HepG2 (cell line): ENCODE measurements around the gene NRG3. TPM values are rescaled to one million over a fixed set of nuclear protein-coding genes. Genes with fewer than 3 reads are reported as not detected.
A peak's percentile ranks its signal among the peaks of the same experiment; 100 is the strongest.

ENCODE experiments used
- ATAC-seq: fragments of 200-7000 bp; cut with Tn5 transposase; 3 replicates; pipeline ENCODE4 v1.9.1; 2020; ENCODE audit warnings: mild to moderate bottlenecking, moderate library complexity
- BruUV-seq: library from RNA; stranded (reverse); fragments of 400-500 nt; replicated peaks from 2 replicates; lab custom pipeline; 2021; lab: Mats Ljungman, UMichigan
- CTCF ChIA-PET: fragments of 300-600 bp; formaldehyde crosslinking; extraction: SDS; loops from one replicate; lab custom pipeline; 2021; ENCODE audit warnings: low total read pairs, inconsistent platforms, low intra/inter-chr PET ratio; lab: Yijun Ruan, JAX
- POLR2A ChIA-PET: fragments of 350-600 bp; sonication (Branson Sonifier 250); formaldehyde crosslinking; loops from one replicate; lab custom pipeline; 2020; ENCODE audit warnings: antibody characterized with exemption, inconsistent platforms; lab: Yijun Ruan, JAX
- DNase-seq: peaks from one replicate; pipeline ENCODE4 v3.0.0-alpha.2; 2015; ENCODE audit warnings: low spot score
- FAIRE-seq: peaks from 3 replicates; lab custom pipeline; 2011; peaks lifted over from hg19 to GRCh38; lab: Jason Lieb, UNC
- H2AFZ ChIP-seq: one replicate; pipeline ENCODE4 v1.6.1; 2011; ENCODE audit warnings: low read length, inconsistent platforms
- H3K27ac ChIP-seq: fragments of 300-600 bp; 3 replicates; pipeline ENCODE4 v1.8.0; 2011; ENCODE audit warnings: mixed run types, mild to moderate bottlenecking, mixed read lengths, low read length, inconsistent platforms; ENCODE audit not compliant: insufficient read depth; ENCODE audit errors: extremely low read length
- H3K27me3 ChIP-seq, 2 experiments: fragments of 200-600 bp in 1 of 2; 2 replicates in 1 of 2; 3 replicates in 1 of 2; pipeline versions ENCODE4 v1.6.0 to v1.8.0; 2011; ENCODE audit warnings: low read length in 2 of 2, mild to moderate bottlenecking in 2 of 2, moderate library complexity in 2 of 2, inconsistent platforms in 1 of 2; ENCODE audit not compliant: insufficient read depth in 2 of 2, control insufficient read depth in 1 of 2
- H3K36me3 ChIP-seq, 2 experiments: fragments of 200-600 bp in 1 of 2; replicated peaks in 1 of 2; 2 replicates in 1 of 2; 3 replicates in 1 of 2; pipeline versions ENCODE4 v1.5.1 to v1.8.0; 2011; ENCODE audit warnings: low read length in 2 of 2, inconsistent platforms in 1 of 2; ENCODE audit not compliant: insufficient read depth in 2 of 2, control insufficient read depth in 1 of 2
- H3K4me1 ChIP-seq: 2 replicates; pipeline ENCODE4 v1.5.1; 2012; ENCODE audit warnings: low read length, inconsistent platforms; ENCODE audit not compliant: insufficient read depth
- H3K4me2 ChIP-seq: 2 replicates; pipeline ENCODE4 v1.6.0; 2011; ENCODE audit warnings: low read depth, low read length, inconsistent platforms
- H3K4me3 ChIP-seq, 3 experiments: fragments of 200-600 bp in 1 of 3; sonication (generic), shearing (Covaris generic) in 1 of 3; replicated peaks in 1 of 3; 2 replicates each; pipeline ENCODE4 v1.5.1; 2011 to 2016; ENCODE audit warnings: low read length in 3 of 3, inconsistent platforms in 2 of 3, low read depth in 2 of 3, mild to moderate bottlenecking in 2 of 3, control low read depth in 1 of 3, mixed read lengths in 1 of 3; ENCODE audit not compliant: insufficient read depth in 1 of 3
- H3K79me2 ChIP-seq: one replicate; pipeline ENCODE4 v1.6.1; 2011; ENCODE audit warnings: low read length, inconsistent platforms; ENCODE audit not compliant: insufficient read depth
- H3K9ac ChIP-seq: 2 replicates; pipeline ENCODE4 v1.6.0; 2011; ENCODE audit warnings: mild to moderate bottlenecking, low read depth, low read length, inconsistent platforms; ENCODE audit not compliant: insufficient read depth
- H3K9me3 ChIP-seq: 2 replicates; pipeline ENCODE4 v1.5.1; 2012; ENCODE audit warnings: mild to moderate bottlenecking, low read length
- H4K20me1 ChIP-seq: 2 replicates; pipeline ENCODE4 v1.6.0; 2011; ENCODE audit warnings: inconsistent platforms, mild to moderate bottlenecking, low read length, moderate library complexity; ENCODE audit not compliant: insufficient read depth
- BORCS8-MEF2B ChIP-seq: sonication (generic); formaldehyde crosslinking; IDR thresholded peaks from 2 replicates; pipeline ENCODE4 v1.8.0; 2022; ENCODE audit warnings: mild to moderate bottlenecking, missing genetic modification reagents
- HNF1A ChIP-seq, 2 experiments: sonication (generic) in 1 of 2; formaldehyde crosslinking in 1 of 2; IDR thresholded peaks; 2 replicates each; pipeline versions ENCODE4 v1.4.0 to v1.6.1; 2016 to 2020; ENCODE audit warnings: borderline replicate concordance in 1 of 2, low read depth in 1 of 2, mild to moderate bottlenecking in 1 of 2, missing genetic modification reagents in 1 of 2
- MAFF ChIP-seq: IDR thresholded peaks from 2 replicates; pipeline ENCODE4 v1.6.1; 2011; ENCODE audit warnings: low read depth, low read length, improper control_type of control experiment
- MAFK ChIP-seq, 2 experiments: IDR thresholded peaks in 1 of 2; conservative IDR thresholded peaks in 1 of 2; 2 replicates each; pipeline ENCODE4 v1.6.1; 2011; ENCODE audit warnings: improper control_type of control experiment in 2 of 2, low read length in 2 of 2
- MEF2D ChIP-seq: sonication (generic); formaldehyde crosslinking; IDR thresholded peaks from 2 replicates; pipeline ENCODE4 v1.5.1; 2020; ENCODE audit warnings: mild to moderate bottlenecking, missing genetic modification reagents
- MYNN ChIP-seq: sonication (generic); formaldehyde crosslinking; IDR thresholded peaks from 2 replicates; pipeline ENCODE4 v1.4.0; 2020; ENCODE audit warnings: mild to moderate bottlenecking, low read depth, missing genetic modification reagents
- NR2F1 ChIP-seq, 2 experiments: fragments of 450-650 bp in 1 of 2; formaldehyde crosslinking in 1 of 2; IDR thresholded peaks; 2 replicates each; pipeline versions ENCODE4 v1.5.0 to v1.6.1; 2016 to 2020; ENCODE audit warnings: mild to moderate bottlenecking in 1 of 2, missing compliant biosample characterization in 1 of 2, missing genetic modification reagents in 1 of 2, moderate library complexity in 1 of 2
- TEAD3 ChIP-seq: optimal IDR thresholded peaks from 2 replicates; pipeline ENCODE3; 2016; ENCODE audit warnings: borderline replicate concordance
- ZNF136 ChIP-seq: sonication (generic); formaldehyde crosslinking; IDR thresholded peaks from 2 replicates; pipeline ENCODE4 v1.8.1; 2022; ENCODE audit warnings: low read depth, mild to moderate bottlenecking, moderate library complexity, missing genetic modification reagents
- ZNF432 ChIP-seq: sonication (generic); formaldehyde crosslinking; IDR thresholded peaks from 2 replicates; pipeline ENCODE4 v1.5.0; 2020; ENCODE audit warnings: missing genetic modification reagents, mild to moderate bottlenecking, borderline replicate concordance
- ZNF788 ChIP-seq: sonication (generic); formaldehyde crosslinking; IDR thresholded peaks from 2 replicates; pipeline ENCODE4 v1.5.0; 2020; ENCODE audit warnings: mild to moderate bottlenecking, missing genetic modification reagents, borderline replicate concordance
- ZNF878 ChIP-seq: sonication (generic); formaldehyde crosslinking; IDR thresholded peaks from 2 replicates; pipeline ENCODE4 v1.8.1; 2023; ENCODE audit warnings: mild to moderate bottlenecking, missing genetic modification reagents, moderate library complexity
- in situ Hi-C: cut with HindIII; loops from 2 replicates; pipeline ENCODE4 v1.10.0; 2017; ENCODE audit warnings: low pct_unique_long_range_greater_than_20kb; ENCODE audit not compliant: extremely low pct_ligation_motif_present
- intact Hi-C: fragments of 100-400 bp; cut with micrococcal nuclease; formaldehyde crosslinking; loops from one replicate; pipeline ENCODE4 v1.10.0; 2022; ENCODE audit not compliant: unreplicated experiment
- polyA plus RNA-seq, 8 experiments: library from polyadenylated mRNA; depleted of rRNA in 3 of 8; stranded (reverse) in 7 of 8; unstranded in 1 of 8; fragments of >200 nt; fragmentation: Illumina TruSeq in 4 of 8; extraction: Trizol in 4 of 8; gene quantifications; 2 replicates each; pipeline versions ENCODE4 v1.2.1 to v1.2.3, GENCODE V29; 2011 to 2016; ENCODE audit warnings: low read depth in 4 of 8, missing spikeins in 1 of 8, mixed read lengths in 1 of 8; ENCODE audit not compliant: insufficient read depth in 1 of 8
- total RNA-seq, 5 experiments: library from RNA; depleted of rRNA; stranded (reverse); fragments of >200 nt; fragmentation: Illumina TruSeq; extraction: Trizol; gene quantifications; 2 replicates each; pipeline ENCODE4 v1.2.3, GENCODE V29; 2016; ENCODE audit warnings: low read depth in 1 of 5
- TF ChIP-seq, protein P1 (sequence below): IDR thresholded peaks from 2 replicates; pipeline ENCODE4 v1.6.1; 2016; ENCODE audit warnings: missing biosample characterization, missing genetic modification reagents, low read depth
- TF ChIP-seq, protein P2 (sequence below): sonication (generic); formaldehyde crosslinking; IDR thresholded peaks from 2 replicates; pipeline ENCODE4 v1.8.0; 2022; ENCODE audit warnings: missing genetic modification reagents, mild to moderate bottlenecking, moderate library complexity, borderline replicate concordance
- TF ChIP-seq, protein P3 (sequence below): IDR thresholded peaks from 2 replicates; pipeline ENCODE4 v1.6.1; 2016; ENCODE audit warnings: missing compliant biosample characterization, missing genetic modification reagents, borderline replicate concordance

NRG3 gene
- total and polyA plus RNA-seq, 2 of the 13 experiments (the other 11 are each of a cell fraction or from before 2014, with no cell fraction given): not detected

- peaks cover 21% of the 10 kb centered on the region for H3K9me3 ChIP-seq
- no peak overlapping the region for H2AFZ ChIP-seq
- no peak overlapping the region for H3K4me2 ChIP-seq
- H3K27ac ChIP-seq: no peak overlapping the region
- no peaks in the 10 kb centered on the region for H3K79me2 ChIP-seq
- no TSS peak for BruUV-seq
- intact Hi-C loops: no loop called here
- no peaks in the 10 kb centered on the region for H4K20me1 ChIP-seq
- ATAC-seq (no peak), DNase-seq (no peak), FAIRE-seq (no peak)
- H3K4me3 ChIP-seq: no peak overlapping the region
- no peaks in the 10 kb centered on the region for H3K4me1 ChIP-seq
- H3K36me3 ChIP-seq: no peaks in the 10 kb centered on the region
- no peak overlapping the region for H3K9ac ChIP-seq
- in situ Hi-C loops: no loop called here
- no peaks in the 10 kb centered on the region for H3K27me3 ChIP-seq
- ChIA-PET CTCF (no interaction called here), POLR2A (no interaction called here)
- TF ChIP-seq ZNF136 (CRISPR knock-in tag) (no peak), MAFK (conservative IDR thresholded peaks at IDR 0.05 in 1 of 2, IDR thresholded peaks at IDR 0.05 in 1 of 2; ENCODE audit: low read length in 2 of 2) (peak; percentile 26 to 65; a peak in 2 of 4 replicates), MYNN (CRISPR knock-in tag) (no peak), ZNF878 (CRISPR knock-in tag) (no peak), HNF1A (IDR thresholded peaks at IDR 0.05; ENCODE audit: low read depth) (no peak), HNF1A (CRISPR knock-in tag; IDR thresholded peaks at IDR 0.05; ENCODE audit: borderline replicate concordance) (no peak), MEF2D (CRISPR knock-in tag) (no peak), ZNF788 (CRISPR knock-in tag) (no peak), TEAD3 (CRISPR knock-in tag) (no peak), BORCS8-MEF2B (no peak), NR2F1 (CRISPR knock-in tag; IDR thresholded peaks at IDR 0.05) (no peak), MAFF (0 out of 2 replicates have a peak, but pooled peaks have one; percentile 25), ZNF432 (CRISPR knock-in tag) (no peak)
- TF ChIP-seq, protein P1, sequence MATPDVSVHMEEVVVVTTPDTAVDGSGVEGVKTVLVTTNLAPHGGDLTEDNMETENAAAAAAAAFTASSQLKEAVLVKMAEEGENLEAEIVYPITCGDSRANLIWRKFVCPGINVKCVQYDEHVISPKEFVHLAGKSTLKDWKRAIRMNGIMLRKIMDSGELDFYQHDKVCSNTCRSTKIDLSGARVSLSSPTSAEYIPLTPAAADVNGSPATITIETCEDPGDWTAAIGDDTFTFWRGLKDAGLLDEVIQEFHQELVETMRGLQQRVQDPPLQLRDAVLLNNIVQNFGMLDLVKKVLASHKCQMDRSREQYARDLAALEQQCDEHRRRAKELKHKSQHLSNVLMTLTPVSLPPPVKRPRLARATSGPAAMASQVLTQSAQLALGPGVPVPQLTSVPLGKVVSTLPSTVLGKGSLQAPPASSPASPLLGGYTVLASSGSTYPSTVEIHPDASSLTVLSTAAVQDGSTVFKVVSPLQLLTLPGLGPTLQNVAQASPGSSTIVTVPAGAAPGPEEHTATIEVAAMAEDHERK (CRISPR knock-in tag): no peak
- TF ChIP-seq, protein P2, sequence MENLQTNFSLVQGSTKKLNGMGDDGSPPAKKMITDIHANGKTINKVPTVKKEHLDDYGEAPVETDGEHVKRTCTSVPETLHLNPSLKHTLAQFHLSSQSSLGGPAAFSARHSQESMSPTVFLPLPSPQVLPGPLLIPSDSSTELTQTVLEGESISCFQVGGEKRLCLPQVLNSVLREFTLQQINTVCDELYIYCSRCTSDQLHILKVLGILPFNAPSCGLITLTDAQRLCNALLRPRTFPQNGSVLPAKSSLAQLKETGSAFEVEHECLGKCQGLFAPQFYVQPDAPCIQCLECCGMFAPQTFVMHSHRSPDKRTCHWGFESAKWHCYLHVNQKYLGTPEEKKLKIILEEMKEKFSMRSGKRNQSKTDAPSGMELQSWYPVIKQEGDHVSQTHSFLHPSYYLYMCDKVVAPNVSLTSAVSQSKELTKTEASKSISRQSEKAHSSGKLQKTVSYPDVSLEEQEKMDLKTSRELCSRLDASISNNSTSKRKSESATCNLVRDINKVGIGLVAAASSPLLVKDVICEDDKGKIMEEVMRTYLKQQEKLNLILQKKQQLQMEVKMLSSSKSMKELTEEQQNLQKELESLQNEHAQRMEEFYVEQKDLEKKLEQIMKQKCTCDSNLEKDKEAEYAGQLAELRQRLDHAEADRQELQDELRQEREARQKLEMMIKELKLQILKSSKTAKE (CRISPR knock-in tag): no peak
- TF ChIP-seq, protein P3, sequence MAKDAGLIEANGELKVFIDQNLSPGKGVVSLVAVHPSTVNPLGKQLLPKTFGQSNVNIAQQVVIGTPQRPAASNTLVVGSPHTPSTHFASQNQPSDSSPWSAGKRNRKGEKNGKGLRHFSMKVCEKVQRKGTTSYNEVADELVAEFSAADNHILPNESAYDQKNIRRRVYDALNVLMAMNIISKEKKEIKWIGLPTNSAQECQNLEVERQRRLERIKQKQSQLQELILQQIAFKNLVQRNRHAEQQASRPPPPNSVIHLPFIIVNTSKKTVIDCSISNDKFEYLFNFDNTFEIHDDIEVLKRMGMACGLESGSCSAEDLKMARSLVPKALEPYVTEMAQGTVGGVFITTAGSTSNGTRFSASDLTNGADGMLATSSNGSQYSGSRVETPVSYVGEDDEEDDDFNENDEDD (CRISPR knock-in tag): no peak
These were observed 11.9 kb downstream of the NRG3 start for GRCh38 chr10:81886939-81887338.
